ENCODE results near the gene XRCC3.

The XRCC3 gene

GRCh38 chr14:103698380-103699260 is 16.6 kb downstream of the XRCC3 start:
- Histone ChIP-seq H3K27ac (ENCODE audit: low read depth, low read length) (no peak overlapping the region), H3K27me3 (ENCODE audit: insufficient read depth, low read length) (no peaks in the 10 kb centered on the region), H3K4me1 (ENCODE audit: control insufficient read depth in 1 of 2, insufficient read depth in 2 of 2, low read length in 2 of 2) (peaks cover 0 to 2% of the 10 kb centered on the region in 2 experiments), H3K79me1 (ENCODE audit: low read length) (no peaks in the 10 kb centered on the region), H2BK120ac (ENCODE audit: insufficient read depth, low read length, poor library complexity) (no peak overlapping the region), H3K4me2 (ENCODE audit: low read length) (no peak overlapping the region), H3K18ac (ENCODE audit: low read length) (no peak overlapping the region), H4K12ac (ENCODE audit: low read depth, low read length) (no peak overlapping the region), H2BK12ac (ENCODE audit: low read length) (no peak overlapping the region), H4K91ac (ENCODE audit: low read depth, low read length) (no peak overlapping the region), H2BK5ac (ENCODE audit: low read depth, low read length, poor library complexity) (no peak overlapping the region), H3K9ac (ENCODE audit: low read length) (no peak overlapping the region), H3K9me3 (ENCODE audit: insufficient read depth, low read depth, low read length) (peaks cover 2% of the 10 kb centered on the region), H2AFZ (ENCODE audit: insufficient read depth, low read length, poor library complexity) (no peak overlapping the region), H3K4ac (ENCODE audit: low read depth, low read length) (no peak overlapping the region), H3K23ac (ENCODE audit: low read length) (no peak overlapping the region), H3K4me3 (ENCODE audit: low read depth, low read length) (no peak overlapping the region), H3K14ac (ENCODE audit: low read length) (no peak overlapping the region), H3K79me2 (ENCODE audit: control insufficient read depth, insufficient read depth, low read length, poor library complexity) (no peaks in the 10 kb centered on the region), H2AK5ac (ENCODE audit: low read length) (no peak overlapping the region), H4K8ac (ENCODE audit: low read depth, low read length) (no peak overlapping the region), H3K36me3 (ENCODE audit: control insufficient read depth in 1 of 2, insufficient read depth in 2 of 2, low read length in 2 of 2) (peaks cover 79 to 81% of the 10 kb centered on the region in 2 experiments)
- no peak for DNase-seq
- whole genome bisulfite sequencing (ENCODE audit: extremely low coverage, insufficient coverage, insufficient read length), result no CpG with 5 or more reads among the region's 33 CpGs

- Histone ChIP-seq H4K8ac (ENCODE audit: low read depth, low read length) (no peak overlapping the region), H3K79me2 (ENCODE audit: control insufficient read depth, insufficient read depth, low read length, poor library complexity) (no peaks in the 10 kb centered on the region), H2BK12ac (ENCODE audit: low read length) (no peak overlapping the region), H2AFZ (ENCODE audit: insufficient read depth, low read length, poor library complexity) (no peak overlapping the region), H3K4me1 (ENCODE audit: control insufficient read depth in 1 of 2, insufficient read depth in 2 of 2, low read length in 2 of 2) (peaks cover 0 to 2% of the 10 kb centered on the region in 2 experiments), H3K9ac (ENCODE audit: low read length) (no peak overlapping the region), H3K4ac (ENCODE audit: low read depth, low read length) (no peak overlapping the region), H3K9me3 (ENCODE audit: insufficient read depth, low read depth, low read length) (peaks cover 2% of the 10 kb centered on the region), H4K12ac (ENCODE audit: low read depth, low read length) (no peak overlapping the region), H3K27ac (ENCODE audit: low read depth, low read length) (no peak overlapping the region), H3K4me3 (ENCODE audit: low read depth, low read length) (no peak overlapping the region), H3K18ac (ENCODE audit: low read length) (no peak overlapping the region), H4K91ac (ENCODE audit: low read depth, low read length) (no peak overlapping the region), H3K14ac (ENCODE audit: low read length) (no peak overlapping the region), H2BK5ac (ENCODE audit: low read depth, low read length, poor library complexity) (no peak overlapping the region), H3K23ac (ENCODE audit: low read length) (no peak overlapping the region), H2AK5ac (ENCODE audit: low read length) (no peak overlapping the region), H3K4me2 (ENCODE audit: low read length) (no peak overlapping the region), H3K27me3 (ENCODE audit: insufficient read depth, low read length) (no peaks in the 10 kb centered on the region), H2BK120ac (ENCODE audit: insufficient read depth, low read length, poor library complexity) (no peak overlapping the region), H3K79me1 (ENCODE audit: low read length) (no peaks in the 10 kb centered on the region), H3K36me3 (ENCODE audit: control insufficient read depth in 1 of 2, insufficient read depth in 2 of 2, low read length in 2 of 2) (peaks cover 79 to 81% of the 10 kb centered on the region in 2 experiments)
- no peak for DNase-seq
- WGBS (ENCODE audit: extremely low coverage, insufficient coverage, insufficient read length), result no CpG with 5 or more reads among the region's 14 CpGs
These were observed 17.5 kb downstream of the XRCC3 start for GRCh38 chr14:103697603-103698379.

GRCh38 chr14:103697206-103697602 is 18.0 kb downstream of the XRCC3 start:
- Histone ChIP-seq H3K23ac (ENCODE audit: low read length) (no peak overlapping the region), H2AFZ (ENCODE audit: insufficient read depth, low read length, poor library complexity) (no peak overlapping the region), H3K4me3 (ENCODE audit: low read depth, low read length) (no peak overlapping the region), H3K79me2 (ENCODE audit: control insufficient read depth, insufficient read depth, low read length, poor library complexity) (no peaks in the 10 kb centered on the region), H4K91ac (ENCODE audit: low read depth, low read length) (no peak overlapping the region), H3K18ac (ENCODE audit: low read length) (no peak overlapping the region), H3K4me2 (ENCODE audit: low read length) (no peak overlapping the region), H4K8ac (ENCODE audit: low read depth, low read length) (no peak overlapping the region), H3K14ac (ENCODE audit: low read length) (no peak overlapping the region), H3K27me3 (ENCODE audit: insufficient read depth, low read length) (no peaks in the 10 kb centered on the region), H3K4ac (ENCODE audit: low read depth, low read length) (no peak overlapping the region), H2AK5ac (ENCODE audit: low read length) (no peak overlapping the region), H3K9ac (ENCODE audit: low read length) (no peak overlapping the region), H2BK5ac (ENCODE audit: low read depth, low read length, poor library complexity) (no peak overlapping the region), H3K27ac (ENCODE audit: low read depth, low read length) (no peak overlapping the region), H2BK120ac (ENCODE audit: insufficient read depth, low read length, poor library complexity) (no peak overlapping the region), H3K9me3 (ENCODE audit: insufficient read depth, low read depth, low read length) (peaks cover 2% of the 10 kb centered on the region), H2BK12ac (ENCODE audit: low read length) (no peak overlapping the region), H3K36me3 (ENCODE audit: control insufficient read depth in 1 of 2, insufficient read depth in 2 of 2, low read length in 2 of 2) (peaks cover 76 to 79% of the 10 kb centered on the region in 2 experiments), H3K4me1 (ENCODE audit: control insufficient read depth in 1 of 2, insufficient read depth in 2 of 2, low read length in 2 of 2) (peaks cover 0 to 2% of the 10 kb centered on the region in 2 experiments), H3K79me1 (ENCODE audit: low read length) (no peaks in the 10 kb centered on the region), H4K12ac (ENCODE audit: low read depth, low read length) (no peak overlapping the region)
- no CpG with 5 or more reads among the region's 3 CpGs for WGBS (ENCODE audit: extremely low coverage, insufficient coverage, insufficient read length)
- DNase-seq, result no peak

- Histone ChIP-seq H3K79me2 (ENCODE audit: control insufficient read depth, insufficient read depth, low read length, poor library complexity) (no peaks in the 10 kb centered on the region), H3K79me1 (ENCODE audit: low read length) (no peaks in the 10 kb centered on the region), H2BK120ac (ENCODE audit: insufficient read depth, low read length, poor library complexity) (no peak overlapping the region), H3K27ac (ENCODE audit: low read depth, low read length) (no peak overlapping the region), H3K4ac (ENCODE audit: low read depth, low read length) (no peak overlapping the region), H3K4me2 (ENCODE audit: low read length) (no peak overlapping the region), H3K4me1 (ENCODE audit: control insufficient read depth in 1 of 2, insufficient read depth in 2 of 2, low read length in 2 of 2) (peaks cover 0 to 2% of the 10 kb centered on the region in 2 experiments), H3K4me3 (ENCODE audit: low read depth, low read length) (no peak overlapping the region), H3K9ac (ENCODE audit: low read length) (no peak overlapping the region), H3K23ac (ENCODE audit: low read length) (no peak overlapping the region), H2BK5ac (ENCODE audit: low read depth, low read length, poor library complexity) (no peak overlapping the region), H4K12ac (ENCODE audit: low read depth, low read length) (no peak overlapping the region), H2AFZ (ENCODE audit: insufficient read depth, low read length, poor library complexity) (peak overlapping the region; percentile 2), H4K8ac (ENCODE audit: low read depth, low read length) (no peak overlapping the region), H3K36me3 (ENCODE audit: control insufficient read depth in 1 of 2, insufficient read depth in 2 of 2, low read length in 2 of 2) (peaks cover 76 to 79% of the 10 kb centered on the region in 2 experiments), H3K14ac (ENCODE audit: low read length) (no peak overlapping the region), H3K9me3 (ENCODE audit: insufficient read depth, low read depth, low read length) (peaks cover 2% of the 10 kb centered on the region), H2AK5ac (ENCODE audit: low read length) (no peak overlapping the region), H2BK12ac (ENCODE audit: low read length) (no peak overlapping the region), H3K18ac (ENCODE audit: low read length) (no peak overlapping the region), H4K91ac (ENCODE audit: low read depth, low read length) (no peak overlapping the region), H3K27me3 (ENCODE audit: insufficient read depth, low read length) (no peaks in the 10 kb centered on the region)
- no CpG with 5 or more reads among the region's 17 CpGs for WGBS (ENCODE audit: extremely low coverage, insufficient coverage, insufficient read length)
- no peak for DNase-seq
These were observed 18.7 kb downstream of the XRCC3 start for GRCh38 chr14:103696466-103697071.
